ENCODE results near the gene ALKAL2. TPM values are rescaled to one million over a fixed set of nuclear protein-coding genes. Genes with fewer than 3 reads are reported as not detected.

Gene ALKAL2
- total and polyA plus RNA-seq, 10 of the 15 experiments (the other 5 are each of a cell fraction or from before 2014, with no cell fraction given), result 0.11 to 0.29 (median 0.11) TPM; not detected in 7

DNA sequence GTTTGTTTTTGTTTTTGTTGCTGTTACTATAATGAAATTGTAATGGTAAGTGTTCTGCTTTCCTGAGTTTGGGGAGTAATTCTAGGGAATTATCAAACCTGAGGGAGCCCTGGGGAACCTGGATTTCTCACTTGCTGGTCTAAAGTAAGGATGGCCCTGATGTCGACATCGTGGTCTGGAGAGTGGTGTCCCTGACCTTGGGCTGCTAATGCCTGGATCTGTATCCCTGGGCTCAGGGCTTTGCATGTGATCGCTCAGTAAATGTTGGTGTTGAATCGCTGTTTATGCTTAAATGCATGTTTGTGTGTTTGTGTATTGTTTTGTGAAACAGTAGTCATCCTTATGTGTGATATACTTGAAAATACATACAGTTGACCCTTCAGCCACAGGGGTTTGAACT lies 17.0 kb downstream of the ALKAL2 start:
- ChIA-PET POLR2A (no interaction called here), CTCF (no interaction called here)

DNA sequence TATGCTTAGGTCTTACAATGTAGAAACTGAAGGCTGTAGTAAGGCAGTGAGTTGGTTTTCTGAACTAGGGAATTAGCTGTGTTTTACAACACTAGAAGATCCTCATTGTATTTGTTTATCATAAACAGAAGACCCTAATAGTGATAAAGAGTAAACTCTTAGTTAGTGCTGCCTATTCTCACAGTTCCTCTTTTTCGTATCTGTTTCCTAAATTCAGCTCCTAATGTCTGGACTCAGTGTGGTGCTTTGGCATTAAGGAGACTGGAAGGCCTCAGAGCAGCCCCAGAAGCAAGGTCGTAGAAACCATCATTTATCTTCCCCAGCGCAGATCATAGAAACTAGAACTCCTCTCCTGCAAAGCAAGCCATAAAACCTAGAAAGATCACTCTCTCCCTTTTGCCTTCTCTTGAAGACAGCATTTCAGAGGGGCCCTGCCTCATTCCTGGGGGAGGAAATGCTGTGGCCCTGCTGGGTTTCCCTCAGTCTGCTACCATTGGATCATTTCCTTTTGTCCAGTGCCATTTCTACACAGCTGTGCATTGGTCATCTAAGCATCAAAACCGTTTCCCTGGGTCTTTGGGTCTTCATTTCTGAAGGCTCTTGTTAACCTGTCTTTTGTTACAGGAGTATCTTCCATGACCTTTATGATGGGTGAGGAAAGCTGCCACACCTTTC lies 18.4 kb downstream of the ALKAL2 start:
- peaks cover 4% of the 10 kb centered on the region; the same call in 1 of the 2 replicates for H4K20me1 ChIP-seq (ENCODE audit: control insufficient read depth, insufficient read depth)
- H3K9ac ChIP-seq (ENCODE audit: control insufficient read depth, insufficient read depth, low read length), result no peak overlapping the region
- ATAC-seq, result no peak
- peaks cover 1% of the 10 kb centered on the region for H3K4me1 ChIP-seq (ENCODE audit: control insufficient read depth, insufficient read depth, low read length)
- TF ChIP-seq SPI1 (IDR thresholded peaks at IDR 0.05; ENCODE audit: borderline replicate concordance, insufficient read depth, low read depth, low read length) (peak; percentile 82), PBX3 (IDR thresholded peaks at IDR 0.05; ENCODE audit: insufficient replicate concordance, low read depth, low read length) (no peak)
- no peaks in the 10 kb centered on the region for H3K9me3 ChIP-seq (replicated peaks; ENCODE audit: control insufficient read depth, insufficient read depth, low read length)
- BruUV-seq (replicated peaks), result no TSS peak
- ChIA-PET POLR2A (no interaction called here), SMC1A (ENCODE audit: uncharacterized antibody, unreplicated experiment) (interaction anchor here (1.3 kb wide), 1 partner anchor 23 kb away, joined by 3 read pairs; no protein-coding TSS in a partner anchor), CTCF (interaction anchor here (1.1 kb wide), 1 partner anchor 23 kb away, joined by 3 read pairs; no protein-coding TSS in a partner anchor), RAD21 (ENCODE audit: unreplicated experiment) (no interaction called here)
- H3K27me3 ChIP-seq (replicated peaks in 1 of 2; ENCODE audit: control insufficient read depth in 2 of 2, insufficient read depth in 2 of 2, low read length in 1 of 2), result no peaks in the 10 kb centered on the region
- peak; percentile 78 for FAIRE-seq
- in situ Hi-C loops (cut with MboI), result loop anchor here (5.0 kb wide), 1 partner anchor 408 kb away; the partner anchor contains the start of gene TMEM18
- intact Hi-C loops (cut with micrococcal nuclease; ENCODE audit: unreplicated experiment), result no loop called here
- H3K36me3 ChIP-seq (ENCODE audit: control insufficient read depth in 2 of 2, insufficient read depth in 2 of 2, low read length in 1 of 2), result peaks cover 4 to 8% of the 10 kb centered on the region in 2 experiments
- peaks cover 72% of the 10 kb centered on the region for H3K79me2 ChIP-seq (ENCODE audit: control insufficient read depth, insufficient read depth, low read length)
- no peak overlapping the region for H3K27ac ChIP-seq (ENCODE audit: control insufficient read depth, insufficient read depth)
- peak overlapping the region; percentile 35 for H3K4me2 ChIP-seq (ENCODE audit: control insufficient read depth, insufficient read depth)
- no peak overlapping the region for H3K4me3 ChIP-seq
- no peak for DNase-seq (ENCODE audit: low read depth, low spot score)
- no peak overlapping the region for H2AFZ ChIP-seq (ENCODE audit: control insufficient read depth, low read depth, low read length)
- 40% methylated on average over 4 of the region's 4 CpGs for WGBS (ENCODE audit: insufficient coverage, insufficient replicate concordance, low lambda C conversion rate, missing lambda C conversion rate)

More for the DNA sequence above, 17.0 kb downstream of the ALKAL2 start:
- ChIA-PET RAD21 (ENCODE audit: unreplicated experiment) (no interaction called here), SMC1A (ENCODE audit: uncharacterized antibody, unreplicated experiment) (no interaction called here)
- no peak for DNase-seq (ENCODE audit: low read depth, low spot score)
- intact Hi-C loops (cut with micrococcal nuclease; ENCODE audit: unreplicated experiment) (no loop called here), in situ Hi-C loops (cut with MboI) (no loop called here)
- WGBS (ENCODE audit: insufficient coverage, insufficient replicate concordance, low lambda C conversion rate, missing lambda C conversion rate), result 98% methylated on average over 4 of the region's 4 CpGs
- Histone ChIP-seq H3K79me2 (ENCODE audit: control insufficient read depth, insufficient read depth, low read length) (peaks cover 64% of the 10 kb centered on the region), H3K27me3 (replicated peaks in 1 of 2; ENCODE audit: control insufficient read depth in 2 of 2, insufficient read depth in 2 of 2, low read length in 1 of 2) (no peaks in the 10 kb centered on the region), H3K4me3 (no peak overlapping the region), H3K9ac (ENCODE audit: control insufficient read depth, insufficient read depth, low read length) (no peak overlapping the region), H3K4me1 (ENCODE audit: control insufficient read depth, insufficient read depth, low read length) (peaks cover 12% of the 10 kb centered on the region), H4K20me1 (ENCODE audit: control insufficient read depth, insufficient read depth) (peaks cover 4% of the 10 kb centered on the region; the same call in 1 of the 2 replicates), H2AFZ (ENCODE audit: control insufficient read depth, low read depth, low read length) (no peak overlapping the region), H3K9me3 (replicated peaks; ENCODE audit: control insufficient read depth, insufficient read depth, low read length) (no peaks in the 10 kb centered on the region), H3K36me3 (ENCODE audit: control insufficient read depth in 2 of 2, insufficient read depth in 2 of 2, low read length in 1 of 2) (peaks cover 4 to 14% of the 10 kb centered on the region in 2 experiments), H3K27ac (ENCODE audit: control insufficient read depth, insufficient read depth) (no peak overlapping the region), H3K4me2 (ENCODE audit: control insufficient read depth, insufficient read depth) (no peak overlapping the region)
- BruUV-seq (replicated peaks), result no TSS peak
- ATAC-seq, result no peak
- FAIRE-seq, result no peak
- TF ChIP-seq BHLHE40 (IDR thresholded peaks at IDR 0.05; ENCODE audit: borderline replicate concordance in 1 of 2, low read depth in 2 of 2, low read length in 1 of 2) (no peak), MYB (IDR thresholded peaks at IDR 0.05; ENCODE audit: borderline replicate concordance, low read depth, low read length) (no peak), SREBF2 (IDR thresholded peaks at IDR 0.05; ENCODE audit: low read length) (no peak)

Measured in GM12878 (cell line).